Stimulated activated CD8-positive, alpha-beta memory T cell treated with anti-CD3 and anti-CD28 coated beads, Interleukin-12 subunit alpha, Interleukin-12 subunit beta, amount 100 ng/mL, for 24 hours (primary cell): Measurements from ENCODE around the gene ITGB5.
"Not testable (repeated sequence)": the region's sequence is repeated elsewhere in the genome, so short reads cannot be mapped to it uniquely, and the experiment has no call there.

Experiments
- DNase-seq: peaks from one replicate; pipeline ENCODE4 v3.0.0-alpha.2; 2020; ENCODE audit errors: extremely low read depth

Gene ITGB5

GRCh38 chr3:124814620-124815421 lies 72.3 kb downstream of the ITGB5 start:
- DNase-seq = no peak

- DNase-seq = no peak
These were observed 73.6 kb downstream of the ITGB5 start for GRCh38 chr3:124813541-124813940.

GRCh38 chr3:124812291-124813265 lies 74.6 kb downstream of the ITGB5 start:
- no peak for DNase-seq

GRCh38 chr3:124811436-124811835 lies 75.7 kb downstream of the ITGB5 start:
- DNase-seq = no peak

GRCh38 chr3:124810970-124811369 lies 76.2 kb downstream of the ITGB5 start:
- DNase-seq = no peak

GRCh38 chr3:124809039-124809438 lies 78.1 kb downstream of the ITGB5 start:
- no peak for DNase-seq

GRCh38 chr3:124805671-124806070 lies 81.5 kb downstream of the ITGB5 start:
- no peak for DNase-seq

- no peak for DNase-seq
These were observed 82.3 kb downstream of the ITGB5 start for GRCh38 chr3:124804875-124805274.

GRCh38 chr3:124802702-124803101 lies 84.5 kb downstream of the ITGB5 start:
- DNase-seq = no peak

GRCh38 chr3:124802061-124802698 lies 85.0 kb downstream of the ITGB5 start:
- DNase-seq = no peak

- DNase-seq = no peak
These were observed 86.5 kb downstream of the ITGB5 start for GRCh38 chr3:124800511-124801258.

- DNase-seq = no peak
These were observed 87.1 kb downstream of the ITGB5 start for GRCh38 chr3:124800076-124800475.

- no peak for DNase-seq
These were observed 87.5 kb downstream of the ITGB5 start for GRCh38 chr3:124799676-124800075.

GRCh38 chr3:124797426-124797945 lies 89.7 kb downstream of the ITGB5 start:
- DNase-seq = no peak

GRCh38 chr3:124796477-124796876 lies 90.7 kb downstream of the ITGB5 start:
- DNase-seq = no peak

- DNase-seq = no peak
These were observed 94.0 kb downstream of the ITGB5 start for GRCh38 chr3:124793054-124793739.

GRCh38 chr3:124792341-124793040 lies 94.7 kb downstream of the ITGB5 start:
- no peak for DNase-seq

GRCh38 chr3:124791639-124792151 lies 95.5 kb downstream of the ITGB5 start:
- no peak for DNase-seq

GRCh38 chr3:124791142-124791541 lies 96.0 kb downstream of the ITGB5 start:
- no peak for DNase-seq

- DNase-seq = not testable (repeated sequence)
These were observed 98.1 kb downstream of the ITGB5 start for GRCh38 chr3:124789103-124789502.
